Activated naive CD4-positive, alpha-beta T cell treated with anti-CD3 and anti-CD28 coated beads, Interleukin-2, amount 50 U/mL, for 72 hours (primary cell): ENCODE measurements around the gene SEH1L. TPM values are rescaled to one million over a fixed set of nuclear protein-coding genes. Genes with fewer than 3 reads are reported as not detected.
A peak's percentile ranks its signal among the peaks of the same experiment; 100 is the strongest.

Experiments used
- ATAC-seq, 2 donors: fragments of 150-1000 bp; cut with Tn5 transposase; 2 replicates each; pipeline ENCODE4 v1.10.0; 2021; ENCODE audit warnings: mild to moderate bottlenecking in 2 of 2, moderate library complexity in 2 of 2
- DNase-seq, 2 donors: peaks; one replicate each; pipeline ENCODE4 v3.0.0; 2021 to 2022; ENCODE audit warnings: low spot score in 2 of 2
- H3K27ac Mint-ChIP-seq, 2 donors: one replicate each; pipeline ENCODE4 v1.8.0; 2022; ENCODE audit warnings: mild to moderate bottlenecking in 2 of 2, mixed read lengths in 2 of 2
- H3K36me3 Mint-ChIP-seq, 2 donors: one replicate each; pipeline ENCODE4 v1.8.0; 2022; ENCODE audit warnings: mixed read lengths in 2 of 2
- H3K9me3 Mint-ChIP-seq, 2 donors: one replicate each; pipeline ENCODE4 v1.8.0; 2022; ENCODE audit warnings: mixed read lengths in 2 of 2
- total RNA-seq, 2 donors: library from RNA; stranded (reverse); gene quantifications; one replicate each; pipeline ENCODE4 v1.2.3, GENCODE V29; 2022

The SEH1L gene
- total RNA-seq, 2 donors from 2014 or later = 81.0 to 108 TPM

DNA sequence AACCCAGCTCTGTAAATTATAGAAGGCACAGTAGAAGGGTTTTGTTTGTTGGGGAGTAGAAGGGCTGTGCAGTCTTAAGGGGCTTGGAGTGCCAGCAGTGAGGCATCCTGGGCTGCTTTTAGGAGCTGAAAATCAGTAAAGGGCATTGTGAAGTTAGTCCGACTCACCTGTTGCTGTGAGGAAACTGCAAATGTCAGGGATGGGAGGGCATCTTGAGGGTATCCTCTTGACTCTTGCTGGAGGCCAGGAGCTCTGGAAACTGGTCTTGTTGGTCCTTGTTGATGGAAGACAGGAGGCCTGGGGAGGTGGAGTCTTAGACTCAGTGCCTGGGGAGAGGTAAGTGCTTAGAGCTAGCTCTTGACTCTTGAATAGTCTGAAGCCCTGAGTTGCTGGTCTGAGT is 57.5 kb downstream of the SEH1L start:
- ATAC-seq = peak in 1 of 2 donors; percentile 18
- DNase-seq = no peak
- H3K27ac Mint-ChIP-seq = no peak overlapping the region
- H3K9me3 Mint-ChIP-seq = no peaks in the 10 kb centered on the region
- H3K36me3 Mint-ChIP-seq = peaks cover 0 to 4% of the 10 kb centered on the region in 2 donors

- no peak for ATAC-seq
- Mint-ChIP-seq H3K36me3 (peaks cover 0 to 6% of the 10 kb centered on the region in 2 donors), H3K27ac (peak overlapping the region in 1 of 2 donors; percentile 57), H3K9me3 (no peaks in the 10 kb centered on the region)
- no peak for DNase-seq
Measured at GRCh38 chr18:13006531-13007247, 58.9 kb downstream of the SEH1L start.

GRCh38 chr18:13007248-13007560 is 59.4 kb downstream of the SEH1L start:
- DNase-seq (no peak), ATAC-seq (no peak)
- H3K9me3 Mint-ChIP-seq = no peaks in the 10 kb centered on the region
- H3K27ac Mint-ChIP-seq = peak overlapping the region in 1 of 2 donors; percentile 57
- peaks cover 0 to 9% of the 10 kb centered on the region in 2 donors for H3K36me3 Mint-ChIP-seq

- ATAC-seq (no peak), DNase-seq (no peak)
- Mint-ChIP-seq H3K27ac (no peak overlapping the region), H3K9me3 (no peaks in the 10 kb centered on the region), H3K36me3 (peaks cover 13 to 17% of the 10 kb centered on the region in 2 donors)
Measured at GRCh38 chr18:13011719-13012118, 63.9 kb downstream of the SEH1L start.

- H3K36me3 Mint-ChIP-seq = peaks cover 9 to 33% of the 10 kb centered on the region in 2 donors
- no peak for ATAC-seq
Measured at GRCh38 chr18:13014232-13014631, 66.4 kb downstream of the SEH1L start.

GRCh38 chr18:13014818-13015217 is 67.0 kb downstream of the SEH1L start:
- no peak overlapping the region for H3K27ac Mint-ChIP-seq
- no peaks in the 10 kb centered on the region for H3K9me3 Mint-ChIP-seq
- DNase-seq (no peak), ATAC-seq (no peak)
- H3K36me3 Mint-ChIP-seq = peaks cover 11 to 39% of the 10 kb centered on the region in 2 donors

More at GRCh38 chr18:13014232-13014631, 66.4 kb downstream of the SEH1L start:
- no peak for DNase-seq
- H3K9me3 Mint-ChIP-seq = no peaks in the 10 kb centered on the region
- H3K27ac Mint-ChIP-seq = no peak overlapping the region

GRCh38 chr18:13017247-13017875 is 69.5 kb downstream of the SEH1L start:
- DNase-seq = no peak
- ATAC-seq = no peak
- Mint-ChIP-seq H3K27ac (peak overlapping the region in 1 of 2 donors; percentile 33), H3K9me3 (no peaks in the 10 kb centered on the region), H3K36me3 (peaks cover 19 to 63% of the 10 kb centered on the region in 2 donors)

DNA sequence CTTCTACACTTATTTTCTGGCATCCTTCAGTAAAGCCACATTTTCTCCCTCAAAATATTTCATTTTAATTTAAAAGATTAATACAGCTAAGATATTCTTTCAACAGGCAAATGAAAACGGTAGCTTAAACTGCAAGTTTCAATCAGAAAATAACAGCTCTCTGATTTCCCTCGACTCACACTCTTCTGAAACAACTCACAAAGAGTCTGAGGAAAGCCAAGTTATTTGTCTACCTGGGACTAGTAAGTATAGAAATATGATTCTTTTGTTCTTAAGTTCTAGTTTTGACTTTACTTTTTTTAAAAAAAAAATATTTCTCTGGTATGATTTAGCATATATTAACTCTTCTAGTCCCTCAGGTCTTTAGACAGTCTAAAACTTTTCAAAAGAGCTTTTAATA is 70.6 kb downstream of the SEH1L start:
- Mint-ChIP-seq H3K36me3 (peaks cover 19 to 64% of the 10 kb centered on the region in 2 donors), H3K27ac (no peak overlapping the region), H3K9me3 (no peaks in the 10 kb centered on the region)
- no peak for DNase-seq
- peak in 1 of 2 donors; percentile 91 for ATAC-seq

- Mint-ChIP-seq H3K36me3 (peaks cover 26 to 65% of the 10 kb centered on the region in 2 donors), H3K9me3 (no peaks in the 10 kb centered on the region), H3K27ac (peak overlapping the region in 1 of 2 donors; percentile 6)
- ATAC-seq = peak in 1 of 2 donors; percentile 68
- no peak for DNase-seq
Measured at GRCh38 chr18:13019301-13019700, 71.5 kb downstream of the SEH1L start.

- DNase-seq (no peak), ATAC-seq (no peak)
- no peak overlapping the region for H3K27ac Mint-ChIP-seq
- H3K36me3 Mint-ChIP-seq = peaks cover 32 to 58% of the 10 kb centered on the region in 2 donors
- H3K9me3 Mint-ChIP-seq = no peaks in the 10 kb centered on the region
Measured at GRCh38 chr18:13022644-13023043, 74.8 kb downstream of the SEH1L start.

DNA sequence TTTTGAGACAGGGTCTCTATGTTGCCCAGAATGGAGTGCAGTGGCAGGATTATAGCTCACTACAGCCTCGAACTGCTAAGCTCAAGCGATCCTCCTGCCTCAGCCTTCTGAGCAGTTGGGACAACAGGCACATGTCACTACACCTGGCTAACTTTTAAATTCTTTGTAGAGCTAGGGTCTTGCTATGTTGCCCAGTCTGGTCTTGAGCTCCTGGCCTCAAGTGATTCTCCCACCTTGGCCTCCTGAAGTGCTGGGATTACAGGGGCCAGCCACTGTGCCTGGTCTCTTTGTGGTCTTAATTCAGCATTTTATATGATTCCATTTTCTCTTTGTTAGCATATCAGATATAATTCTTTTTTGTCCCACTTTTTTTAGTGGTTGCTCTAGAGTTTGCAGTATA is 77.4 kb downstream of the SEH1L start:
- ATAC-seq (no peak), DNase-seq (no peak)
- peaks cover 26 to 44% of the 10 kb centered on the region in 2 donors for H3K36me3 Mint-ChIP-seq
- no peaks in the 10 kb centered on the region for H3K9me3 Mint-ChIP-seq
- no peak overlapping the region for H3K27ac Mint-ChIP-seq

- no peak overlapping the region for H3K27ac Mint-ChIP-seq
- DNase-seq = no peak
- H3K36me3 Mint-ChIP-seq = peaks cover 23 to 39% of the 10 kb centered on the region in 2 donors
- H3K9me3 Mint-ChIP-seq = no peaks in the 10 kb centered on the region
- ATAC-seq = no peak
Measured at GRCh38 chr18:13026583-13027270, 78.9 kb downstream of the SEH1L start.

GRCh38 chr18:13028869-13029268 is 81.1 kb downstream of the SEH1L start:
- no peak for DNase-seq
- Mint-ChIP-seq H3K27ac (no peak overlapping the region), H3K36me3 (peaks cover 28 to 30% of the 10 kb centered on the region in 2 donors), H3K9me3 (no peaks in the 10 kb centered on the region)
- ATAC-seq = no peak

GRCh38 chr18:13032173-13032572 is 84.4 kb downstream of the SEH1L start:
- Mint-ChIP-seq H3K9me3 (no peaks in the 10 kb centered on the region), H3K27ac (peak overlapping the region; percentile 23 to 24), H3K36me3 (peaks cover 19 to 22% of the 10 kb centered on the region in 2 donors)
- ATAC-seq (peak in 1 of 2 donors; percentile 47), DNase-seq (no peak)

DNA sequence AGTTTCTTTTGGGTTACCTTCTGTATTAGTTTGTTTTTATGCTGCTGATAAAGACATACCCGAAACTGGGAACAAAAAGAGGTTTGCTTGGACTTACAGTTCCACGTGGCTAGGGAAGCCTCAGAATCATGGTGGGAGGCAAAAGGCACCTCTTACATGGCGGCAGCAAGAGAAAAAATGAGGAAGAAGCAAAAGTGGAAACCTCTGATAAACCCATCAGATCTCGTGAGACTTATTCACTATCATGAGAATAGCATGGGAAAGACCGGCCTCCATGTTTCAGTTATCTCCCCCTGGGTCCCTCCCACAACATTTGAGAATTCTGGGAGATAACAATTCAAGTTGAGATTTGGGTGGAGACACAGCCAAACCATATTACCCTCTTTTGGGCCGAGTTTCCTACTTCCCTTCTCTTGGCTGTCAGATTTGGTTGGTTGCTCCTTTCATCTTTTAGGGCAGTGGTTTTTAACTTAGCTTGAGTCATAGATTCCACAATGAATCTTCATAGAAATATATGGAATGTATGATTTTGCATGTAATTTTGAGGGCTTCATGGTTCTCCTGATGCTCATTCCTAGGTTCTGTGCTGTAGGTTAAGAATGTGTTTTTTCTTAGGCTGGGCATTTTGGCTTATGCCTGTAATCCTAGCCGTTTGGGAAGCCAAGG is 87.6 kb downstream of the SEH1L start:
- H3K36me3 Mint-ChIP-seq = peaks cover 37 to 38% of the 10 kb centered on the region in 2 donors
- H3K9me3 Mint-ChIP-seq = no peaks in the 10 kb centered on the region
- DNase-seq = no peak
- H3K27ac Mint-ChIP-seq = no peak overlapping the region
- no peak for ATAC-seq

- Mint-ChIP-seq H3K27ac (peak overlapping the region in 1 of 2 donors; percentile 10), H3K36me3 (peaks cover 32 to 38% of the 10 kb centered on the region in 2 donors), H3K9me3 (no peaks in the 10 kb centered on the region)
- ATAC-seq = peak in 1 of 2 donors; percentile 14
- DNase-seq = no peak
Measured at GRCh38 chr18:13036622-13037320, 89.0 kb downstream of the SEH1L start.
